RWPE1 (cell line): ENCODE data around the gene CYP26A1.
"Not testable (repeated sequence)": the region's sequence is repeated elsewhere in the genome, so short reads cannot be mapped to it uniquely, and the experiment has no call there.

Source experiments
- CTCF ChIA-PET: fragments of 350-600 bp; sonication (Branson Sonifier 250); formaldehyde crosslinking; extraction: SDS; loops from one replicate; lab custom pipeline; 2021; lab: Yijun Ruan, JAX
- POLR2A ChIA-PET: fragments of 400-600 bp; formaldehyde crosslinking; extraction: SDS; loops from one replicate; lab custom pipeline; 2020; ENCODE audit warnings: antibody characterized with exemption; ENCODE audit not compliant: low non-redundant PET; lab: Yijun Ruan, JAX
- DNase-seq: peaks from one replicate; pipeline ENCODE4 v3.0.0; 2012; ENCODE audit warnings: low spot score
- H3K27ac ChIP-seq: fragments of 450-650 bp; 2 replicates; pipeline ENCODE4 v1.5.1; 2017
- TF ChIP-seq, protein P1 (sequence below): fragments of 450-650 bp; conservative IDR thresholded peaks from 2 replicates; pipeline ENCODE4 v1.5.1; 2017; ENCODE audit warnings: low read depth, mild to moderate bottlenecking

The CYP26A1 gene

DNA sequence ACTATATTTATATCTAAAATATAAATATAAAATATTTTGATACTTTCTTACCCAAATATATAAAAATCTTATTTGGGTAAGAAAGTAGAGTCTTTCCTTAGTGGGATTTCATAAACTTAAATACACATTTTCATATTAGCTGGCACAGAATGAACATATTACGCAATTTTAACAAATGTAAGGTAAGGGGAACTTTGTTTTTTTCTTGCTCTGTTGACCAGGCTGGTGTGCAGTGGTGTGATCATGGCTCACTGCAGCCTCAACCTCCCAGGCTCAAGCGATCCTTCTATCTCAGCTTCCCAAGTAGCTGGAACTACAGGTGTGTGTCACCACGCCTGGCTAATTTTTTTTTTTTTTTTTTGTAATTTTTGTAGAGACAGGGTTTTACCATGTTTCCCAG, 18.3 kb downstream of the CYP26A1 start:
- TF ChIP-seq, protein P1, sequence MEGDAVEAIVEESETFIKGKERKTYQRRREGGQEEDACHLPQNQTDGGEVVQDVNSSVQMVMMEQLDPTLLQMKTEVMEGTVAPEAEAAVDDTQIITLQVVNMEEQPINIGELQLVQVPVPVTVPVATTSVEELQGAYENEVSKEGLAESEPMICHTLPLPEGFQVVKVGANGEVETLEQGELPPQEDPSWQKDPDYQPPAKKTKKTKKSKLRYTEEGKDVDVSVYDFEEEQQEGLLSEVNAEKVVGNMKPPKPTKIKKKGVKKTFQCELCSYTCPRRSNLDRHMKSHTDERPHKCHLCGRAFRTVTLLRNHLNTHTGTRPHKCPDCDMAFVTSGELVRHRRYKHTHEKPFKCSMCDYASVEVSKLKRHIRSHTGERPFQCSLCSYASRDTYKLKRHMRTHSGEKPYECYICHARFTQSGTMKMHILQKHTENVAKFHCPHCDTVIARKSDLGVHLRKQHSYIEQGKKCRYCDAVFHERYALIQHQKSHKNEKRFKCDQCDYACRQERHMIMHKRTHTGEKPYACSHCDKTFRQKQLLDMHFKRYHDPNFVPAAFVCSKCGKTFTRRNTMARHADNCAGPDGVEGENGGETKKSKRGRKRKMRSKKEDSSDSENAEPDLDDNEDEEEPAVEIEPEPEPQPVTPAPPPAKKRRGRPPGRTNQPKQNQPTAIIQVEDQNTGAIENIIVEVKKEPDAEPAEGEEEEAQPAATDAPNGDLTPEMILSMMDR: no peak
- CTCF ChIA-PET: interaction anchor here (1.1 kb wide), 1 partner anchor 11 kb away, joined by 5 read pairs; no protein-coding TSS in a partner anchor

DNA sequence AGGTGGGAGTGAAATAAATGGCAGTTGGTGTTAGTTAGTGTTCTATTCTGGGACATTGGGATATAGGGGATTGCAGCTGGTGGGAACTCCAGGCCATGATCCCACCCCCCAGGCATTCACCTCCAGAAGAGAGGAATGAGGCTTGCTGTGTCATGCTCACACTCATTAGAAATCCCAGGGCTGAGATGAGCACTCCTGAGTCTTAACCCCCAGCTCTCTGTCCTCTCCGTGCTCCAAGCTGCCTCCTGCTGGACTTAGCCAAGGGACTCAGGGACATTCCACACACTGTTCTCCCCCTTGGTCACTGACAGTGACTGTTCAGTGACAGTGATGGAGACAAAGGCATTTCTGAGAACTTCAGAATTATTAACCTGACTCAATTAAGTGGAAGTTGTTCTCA, 21.5 kb downstream of the CYP26A1 start:
- ChIA-PET POLR2A (no interaction called here), CTCF (interaction anchor here (0.6 to 1.1 kb wide), 2 partner anchors 20 to 117 kb away, joined by 3 to 4 read pairs; no protein-coding TSS in a partner anchor)
- no peak overlapping the region for H3K27ac ChIP-seq
- DNase-seq: no peak
- TF ChIP-seq, protein P1: no peak

More for the DNA sequence above, 18.3 kb downstream of the CYP26A1 start:
- POLR2A ChIA-PET: no interaction called here
- no peak overlapping the region for H3K27ac ChIP-seq
- DNase-seq: no peak

DNA sequence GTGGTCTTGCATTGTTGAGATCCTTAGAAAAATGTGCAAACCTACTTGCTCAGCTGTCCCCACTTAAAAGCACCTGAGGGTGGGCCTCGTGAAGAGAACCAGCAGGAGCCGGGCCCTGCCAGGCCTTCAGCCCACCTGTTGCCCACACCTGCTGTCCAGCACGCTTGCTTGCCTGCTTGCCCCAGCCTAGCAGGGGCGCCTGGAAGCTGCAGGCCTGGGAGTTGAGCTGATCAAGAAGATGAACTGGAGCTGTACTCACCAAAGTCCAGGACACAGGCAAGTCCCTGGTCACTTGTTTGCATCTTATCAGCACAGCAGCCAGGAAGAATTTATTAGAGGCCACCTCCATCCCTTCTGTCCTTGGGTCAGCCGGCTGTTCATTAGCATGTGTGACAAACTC, 23.2 kb downstream of the CYP26A1 start:
- DNase-seq: no peak
- H3K27ac ChIP-seq: no peak overlapping the region
- ChIA-PET CTCF (interaction anchor here (0.5 to 1.0 kb wide), 4 partner anchors 17 to 981 kb away, joined by 3 to 4 read pairs (median 4); no protein-coding TSS in a partner anchor), POLR2A (no interaction called here)
- TF ChIP-seq, protein P1: no peak

DNA sequence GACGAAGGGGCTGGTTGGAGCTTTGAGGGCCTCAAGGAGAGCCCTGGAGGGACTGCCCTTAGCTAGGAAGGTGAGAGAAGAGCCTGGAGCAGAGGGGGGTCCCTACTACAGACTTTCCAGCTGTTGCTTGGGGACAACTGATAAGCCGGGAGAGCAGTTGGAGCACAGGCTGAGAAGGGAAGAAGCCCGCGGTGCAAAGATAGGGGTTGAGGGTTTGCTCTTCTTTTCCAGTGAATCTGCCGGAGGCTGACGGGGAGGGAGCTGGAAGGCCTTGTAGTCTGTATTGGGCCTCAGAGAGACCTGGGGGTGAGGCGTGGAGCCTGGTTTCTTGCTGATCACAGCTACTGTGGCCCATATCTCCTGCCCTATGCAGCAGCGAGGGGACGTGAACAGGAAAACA, 23.7 kb downstream of the CYP26A1 start:
- no peak overlapping the region for H3K27ac ChIP-seq
- TF ChIP-seq, protein P1: no peak
- ChIA-PET POLR2A (no interaction called here), CTCF (interaction anchor here (0.5 to 1.0 kb wide), 4 partner anchors 17 to 981 kb away, joined by 3 to 4 read pairs (median 4); no protein-coding TSS in a partner anchor)
- no peak for DNase-seq

DNA sequence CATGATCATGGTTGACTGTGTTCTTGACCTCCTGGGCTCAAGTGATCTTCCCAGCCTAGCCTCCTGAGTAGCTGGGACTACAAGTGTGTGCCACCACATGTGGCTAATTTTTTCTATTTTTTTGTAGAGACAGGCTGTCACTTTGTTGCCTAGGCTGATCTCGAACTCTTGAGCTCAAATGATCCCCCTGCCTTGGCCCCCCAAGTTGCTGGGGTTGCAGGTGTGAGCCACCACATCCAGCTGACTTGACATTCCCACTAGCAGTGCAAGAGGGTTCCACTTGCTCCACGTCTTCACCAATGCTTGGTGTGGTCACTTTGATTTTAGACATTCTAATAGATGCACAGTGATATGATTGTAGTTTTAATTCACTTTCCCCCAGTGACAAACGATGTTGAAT, 25.1 kb downstream of the CYP26A1 start:
- POLR2A ChIA-PET: no interaction called here
- H3K27ac ChIP-seq: no peak overlapping the region
- CTCF ChIA-PET: interaction anchor here (0.6 to 0.8 kb wide), 2 partner anchors 16 to 19 kb away, joined by 3 to 5 read pairs; no protein-coding TSS in a partner anchor
- TF ChIP-seq, protein P1: no peak
- DNase-seq: no peak

DNA sequence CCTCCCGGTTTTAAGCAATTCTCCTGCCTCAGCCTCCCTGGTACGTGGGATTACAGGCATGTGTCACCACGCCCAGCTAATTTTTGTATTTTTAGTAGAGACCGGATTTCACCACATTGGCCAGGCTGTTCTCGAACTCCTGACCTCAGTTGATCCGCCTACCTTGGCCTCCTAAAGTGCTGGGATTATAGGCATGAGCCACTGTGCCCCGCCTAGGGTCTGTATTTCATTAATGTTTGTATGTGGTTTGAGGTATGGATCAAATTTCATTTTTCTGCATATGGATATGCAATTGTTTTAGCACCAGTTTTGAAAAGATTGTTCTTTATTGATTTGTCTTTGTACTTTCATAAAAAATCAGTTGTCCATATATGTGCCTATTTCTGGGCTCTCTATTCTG, 26.0 kb downstream of the CYP26A1 start:
- ChIA-PET CTCF (interaction anchor here (0.6 kb wide), 1 partner anchor 94 kb away, joined by 5 read pairs; no protein-coding TSS in a partner anchor), POLR2A (no interaction called here)
- TF ChIP-seq, protein P1: no peak
- DNase-seq: no peak
- no peak overlapping the region for H3K27ac ChIP-seq

DNA sequence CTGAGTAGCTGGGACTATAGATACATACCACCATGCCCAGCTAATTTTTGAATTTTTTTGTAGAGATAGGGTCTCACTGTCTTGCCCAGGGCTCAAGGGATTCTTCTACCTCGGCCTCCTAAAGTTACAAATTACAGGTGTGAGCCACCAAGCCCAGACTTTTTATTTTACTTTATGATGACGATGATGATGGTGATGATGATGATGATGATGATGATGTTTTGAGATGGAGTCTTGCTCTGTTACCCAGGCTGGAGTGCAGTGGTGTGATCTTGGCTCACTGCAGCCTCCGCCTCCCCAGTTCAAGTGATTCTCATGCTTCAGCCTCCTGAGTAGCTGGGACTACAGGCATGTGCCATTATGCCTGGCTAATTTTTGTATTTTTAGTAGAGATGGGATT, 27.5 kb downstream of the CYP26A1 start:
- POLR2A ChIA-PET, H3K27ac ChIP-seq, DNase-seq: not testable (repeated sequence)
- CTCF ChIA-PET: interaction anchor here (0.8 kb wide), 1 partner anchor 15 kb away, joined by 3 read pairs; no protein-coding TSS in a partner anchor
